ENCODE results near the gene SH3D21.

Gene SH3D21

GRCh38 chr1:36366091-36366661, 60.0 kb downstream of the SH3D21 start:
- POLR2A ChIA-PET: interaction anchor here (0.5 to 0.6 kb wide), 2 partner anchors 73 to 96 kb away, joined by 3 read pairs; no protein-coding TSS in a partner anchor
- TF ChIP-seq, protein P1, sequence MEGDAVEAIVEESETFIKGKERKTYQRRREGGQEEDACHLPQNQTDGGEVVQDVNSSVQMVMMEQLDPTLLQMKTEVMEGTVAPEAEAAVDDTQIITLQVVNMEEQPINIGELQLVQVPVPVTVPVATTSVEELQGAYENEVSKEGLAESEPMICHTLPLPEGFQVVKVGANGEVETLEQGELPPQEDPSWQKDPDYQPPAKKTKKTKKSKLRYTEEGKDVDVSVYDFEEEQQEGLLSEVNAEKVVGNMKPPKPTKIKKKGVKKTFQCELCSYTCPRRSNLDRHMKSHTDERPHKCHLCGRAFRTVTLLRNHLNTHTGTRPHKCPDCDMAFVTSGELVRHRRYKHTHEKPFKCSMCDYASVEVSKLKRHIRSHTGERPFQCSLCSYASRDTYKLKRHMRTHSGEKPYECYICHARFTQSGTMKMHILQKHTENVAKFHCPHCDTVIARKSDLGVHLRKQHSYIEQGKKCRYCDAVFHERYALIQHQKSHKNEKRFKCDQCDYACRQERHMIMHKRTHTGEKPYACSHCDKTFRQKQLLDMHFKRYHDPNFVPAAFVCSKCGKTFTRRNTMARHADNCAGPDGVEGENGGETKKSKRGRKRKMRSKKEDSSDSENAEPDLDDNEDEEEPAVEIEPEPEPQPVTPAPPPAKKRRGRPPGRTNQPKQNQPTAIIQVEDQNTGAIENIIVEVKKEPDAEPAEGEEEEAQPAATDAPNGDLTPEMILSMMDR (IDR thresholded peaks at IDR 0.05; ENCODE audit: control extremely low read depth, extremely low read depth, low read depth, missing control alignments): peak; percentile 4
- no peak for DNase-seq (ENCODE audit: extremely low spot score)
- CTCF ChIA-PET: interaction anchor here (1.2 to 4.4 kb wide), 4 partner anchors 10 to 216 kb away, joined by 3 to 62 read pairs (median 4); no protein-coding TSS in a partner anchor

DNA sequence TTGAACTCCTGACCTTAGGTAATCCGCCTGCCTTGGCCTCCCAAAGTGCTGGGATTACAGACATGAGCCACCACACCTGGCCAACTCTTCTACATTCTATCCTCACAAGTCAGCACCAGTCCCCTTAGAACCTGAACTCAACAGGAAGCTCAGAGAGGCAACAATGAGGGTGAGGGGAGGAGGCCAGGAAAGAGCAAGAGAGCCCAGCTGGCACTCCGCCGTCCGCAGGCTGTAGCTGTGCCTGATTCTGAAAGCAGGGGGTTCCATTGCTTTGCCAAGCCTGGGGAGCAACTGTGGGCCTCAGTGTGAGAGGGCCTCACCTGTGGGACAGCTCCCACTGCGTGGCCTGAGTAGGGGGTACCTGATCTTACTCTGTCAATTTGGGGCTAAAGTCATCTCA, 60.9 kb downstream of the SH3D21 start:
- TF ChIP-seq, protein P1 (IDR thresholded peaks at IDR 0.05; ENCODE audit: control extremely low read depth, extremely low read depth, low read depth, missing control alignments): no peak
- no peak for DNase-seq (ENCODE audit: extremely low spot score)
- POLR2A ChIA-PET: interaction anchor here (0.7 kb wide), 1 partner anchor 11 kb away, joined by 3 read pairs; no protein-coding TSS in a partner anchor
- CTCF ChIA-PET: interaction anchor here (1.0 to 4.8 kb wide), 15 partner anchors 8 to 218 kb away, joined by 3 to 63 read pairs (median 11); partner anchors contain the start of genes EVA1B, SH3D21, STK40 and TRAPPC3

- CTCF ChIA-PET: interaction anchor here (0.9 to 4.8 kb wide), 21 partner anchors 9 to 97 kb away, joined by 3 to 63 read pairs (median 8); partner anchors contain the start of genes EVA1B, SH3D21 and STK40
- TF ChIP-seq, protein P1 (IDR thresholded peaks at IDR 0.05; ENCODE audit: control extremely low read depth, extremely low read depth, low read depth, missing control alignments): no peak
- DNase-seq (ENCODE audit: extremely low spot score): no peak
- POLR2A ChIA-PET: no interaction called here
Observed at GRCh38 chr1:36367798-36368197, 61.6 kb downstream of the SH3D21 start.

DNA sequence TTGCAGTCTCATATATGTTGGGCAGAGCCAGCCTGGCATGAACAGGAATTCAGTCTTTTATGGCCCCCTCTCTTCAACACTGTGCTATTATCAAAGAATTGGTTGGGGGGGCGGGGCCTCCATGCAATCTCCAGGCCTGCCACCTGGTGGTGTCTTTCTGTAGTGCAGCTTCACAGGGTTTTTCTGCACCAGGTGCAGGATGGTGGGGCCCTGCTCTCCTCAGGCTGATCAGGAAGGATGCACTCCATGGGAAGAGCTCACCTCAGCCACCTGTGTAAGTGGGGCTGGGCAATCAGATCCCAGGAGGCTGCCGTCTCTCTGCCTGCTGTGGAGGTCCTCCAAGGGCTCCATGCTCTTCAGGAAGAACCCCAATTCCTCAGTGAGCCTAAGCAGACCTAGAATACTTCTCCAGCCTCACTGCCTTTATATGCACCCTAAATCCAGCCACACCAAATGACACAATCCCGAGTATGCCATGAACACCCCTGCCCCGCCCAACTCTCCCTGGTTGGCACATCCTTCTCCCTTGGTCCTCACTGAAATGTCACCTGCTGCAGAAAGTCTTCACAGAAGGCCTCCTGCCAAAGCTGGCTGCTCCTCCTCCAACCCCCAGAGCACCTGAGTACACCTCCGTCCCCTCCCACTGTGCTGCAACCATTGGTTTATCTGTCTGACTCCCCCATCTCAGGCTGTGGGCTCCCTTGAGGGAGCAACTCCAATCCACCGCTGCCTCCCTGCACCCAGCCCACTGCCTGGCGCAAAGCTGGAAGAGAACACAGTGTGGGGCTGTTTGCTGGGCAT, 63.1 kb downstream of the SH3D21 start:
- CTCF ChIA-PET: interaction anchor here (0.7 to 4.8 kb wide), 23 partner anchors 8 to 237 kb away, joined by 3 to 63 read pairs (median 8); partner anchors contain the start of genes EVA1B, SH3D21, STK40 and TRAPPC3
- TF ChIP-seq, protein P1 (IDR thresholded peaks at IDR 0.05; ENCODE audit: control extremely low read depth, extremely low read depth, low read depth, missing control alignments): peak; percentile 91
- POLR2A ChIA-PET: no interaction called here
- DNase-seq (ENCODE audit: extremely low spot score): peak; percentile 85
